CD4-positive, alpha-beta T cell treated with Interleukin-17A for 4 hours (primary cell): Measurements from ENCODE around the gene DDX39A.

Experiments used
- DNase-seq: peaks from one replicate; pipeline ENCODE4 v3.0.0-alpha.2; 2020; ENCODE audit warnings: mixed read lengths

DDX39A gene

DNA sequence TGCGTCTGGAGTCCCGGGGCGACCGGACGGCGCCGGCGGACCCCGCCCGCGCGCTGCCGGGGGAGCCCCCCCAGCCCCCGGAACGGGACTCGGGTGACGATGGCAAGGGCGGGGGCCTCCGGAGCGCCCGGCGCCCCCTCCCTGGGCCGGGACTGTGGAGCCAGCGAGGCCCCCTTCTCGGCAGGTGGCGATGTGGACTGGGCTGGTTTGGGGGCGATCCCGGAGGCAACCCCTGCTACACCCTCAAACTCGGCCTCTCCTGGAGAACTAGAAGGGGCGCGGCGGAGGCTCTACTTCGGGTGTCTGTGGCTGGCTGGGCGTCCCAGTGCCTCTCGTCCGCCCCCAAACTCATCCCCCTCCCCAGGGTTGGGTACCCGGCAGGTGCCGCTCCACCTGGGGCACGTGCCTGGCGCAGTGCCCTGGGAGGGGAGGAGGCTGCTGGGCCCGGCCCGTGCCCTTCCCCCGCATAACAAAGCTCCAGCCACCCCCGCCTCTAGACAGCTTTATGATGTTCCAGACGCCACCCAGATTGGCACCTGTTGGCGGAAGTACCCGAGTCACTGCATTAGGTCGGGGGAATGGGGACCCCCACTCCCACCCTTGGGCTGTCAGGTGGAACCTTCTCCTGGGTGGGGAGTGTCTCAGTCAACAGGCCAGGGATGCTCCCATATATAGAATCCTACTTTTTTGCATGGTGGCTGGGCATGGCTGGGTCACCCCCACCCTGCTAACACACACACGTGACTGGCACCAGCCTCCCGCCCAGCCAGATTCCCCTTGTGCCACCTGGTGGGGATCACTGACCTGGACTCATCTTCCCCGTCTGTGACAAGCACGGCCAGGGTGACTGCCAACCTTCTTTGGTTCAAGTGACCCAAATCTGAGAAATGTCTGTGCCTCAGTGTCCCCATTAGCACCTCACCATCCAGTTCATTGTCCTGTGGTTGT is 14.7 kb upstream of the DDX39A start:
- DNase-seq = peak; percentile 75

DNA sequence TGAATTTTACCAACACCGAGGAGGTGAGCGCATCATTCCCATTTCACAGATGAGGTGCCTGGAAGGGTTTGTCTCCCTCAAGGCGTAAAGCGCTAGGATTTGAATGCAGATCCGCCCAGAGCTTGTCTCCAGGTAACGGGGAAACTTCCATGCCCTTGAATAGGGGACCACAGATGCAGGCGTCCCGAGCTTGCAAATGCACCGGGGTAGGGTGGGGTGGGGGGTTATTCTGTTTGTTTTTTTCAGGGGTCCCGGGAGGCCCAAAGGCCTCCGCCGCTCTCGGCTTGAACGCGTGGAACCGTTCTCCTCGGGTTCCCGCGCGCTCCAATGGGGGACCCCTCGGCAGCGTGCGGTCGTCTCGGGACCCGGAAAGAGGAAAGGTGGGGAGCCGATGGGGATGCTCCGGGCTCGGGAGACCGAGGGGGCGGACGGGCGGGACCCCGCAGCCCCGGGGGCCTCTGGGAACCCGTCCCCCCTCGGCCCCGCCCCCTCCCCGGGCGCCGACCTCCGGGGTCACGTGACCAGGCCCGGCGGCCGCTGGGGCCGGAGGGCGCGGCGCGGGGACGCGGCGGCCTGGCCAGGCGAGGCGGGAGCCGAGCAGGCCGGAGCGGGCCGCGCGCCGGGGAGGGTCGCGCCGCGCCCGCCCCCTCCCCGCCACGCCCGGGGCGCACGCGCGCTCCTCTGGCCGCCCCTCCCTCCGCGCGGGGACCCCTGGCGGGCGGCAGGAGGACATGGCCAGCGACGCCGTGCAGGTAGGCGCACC is 13.8 kb upstream of the DDX39A start, which contains the start of gene PKN1:
Gene PKN1, plus strand, starts transcription at position 516 of the 763 bp plus-strand sequence. Its CDS starts 216 bp downstream, at position 732.
- DNase-seq = peak; percentile 66

DNA sequence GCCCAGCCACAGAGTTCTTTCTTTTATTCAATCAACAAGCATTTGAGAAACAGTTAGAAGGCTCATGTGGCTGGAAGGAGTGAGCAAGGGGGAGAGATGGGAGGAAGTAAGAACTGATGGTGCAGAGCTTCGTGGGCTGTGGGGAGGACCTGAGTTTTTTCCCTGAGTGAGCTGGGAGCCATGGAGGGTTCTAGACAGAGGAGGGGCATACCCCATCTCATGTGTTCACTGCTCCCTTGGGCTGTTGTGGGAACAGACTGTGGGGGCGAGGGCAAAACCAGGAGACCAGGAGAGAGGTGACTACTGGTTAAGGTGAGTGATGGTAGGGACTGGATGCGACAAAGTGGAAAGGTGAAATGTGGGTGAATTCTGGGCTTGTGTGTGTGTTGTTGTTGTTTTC is 11.6 kb upstream of the DDX39A start:
- DNase-seq = no peak

DNA sequence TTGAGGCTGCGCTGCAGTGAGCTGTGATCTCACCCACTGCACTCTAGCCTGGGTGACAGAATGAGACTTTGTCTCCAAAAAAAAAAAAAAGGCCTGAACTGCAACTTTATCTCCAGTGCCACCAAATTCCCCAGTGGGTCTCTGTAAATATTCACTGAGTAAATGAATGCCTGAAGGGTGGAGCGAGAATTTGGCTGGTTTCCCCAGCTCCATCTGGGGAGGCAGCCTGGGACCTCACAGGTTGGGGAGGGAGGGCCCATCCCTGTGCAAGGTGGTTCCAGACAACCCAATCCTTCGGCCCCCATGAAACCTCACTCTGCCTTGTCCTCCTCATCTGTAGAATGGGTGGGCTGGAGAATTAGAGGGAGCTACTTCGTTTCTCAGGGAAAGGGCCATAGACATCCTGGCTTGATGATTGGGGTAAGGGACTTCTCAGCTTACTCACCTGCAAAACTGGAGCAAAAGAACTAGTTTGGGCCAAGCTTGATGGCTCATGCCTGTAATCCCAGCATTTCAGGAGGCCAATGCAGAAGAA is 9.8 kb upstream of the DDX39A start:
- no peak for DNase-seq

DNA sequence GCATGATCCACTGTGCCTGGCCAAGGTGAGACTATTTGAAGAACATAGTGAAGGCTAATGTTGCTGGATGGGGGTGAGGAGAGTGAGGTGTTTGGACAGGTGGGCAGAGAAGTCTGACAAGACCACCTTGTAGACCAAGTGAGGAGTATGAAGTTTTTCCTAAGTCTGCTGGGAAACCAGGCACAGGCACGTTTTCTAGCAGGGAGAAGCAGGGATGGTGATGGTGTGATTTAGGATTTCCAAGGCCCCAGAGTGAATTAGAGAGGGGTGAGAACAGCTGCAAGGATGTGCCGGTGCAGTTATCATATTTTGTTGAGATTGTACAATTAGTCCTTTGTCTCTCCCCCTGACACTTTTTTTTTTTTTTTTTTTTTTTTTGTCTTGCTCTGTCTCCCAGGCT is 8.3 kb upstream of the DDX39A start:
- no peak for DNase-seq

DNA sequence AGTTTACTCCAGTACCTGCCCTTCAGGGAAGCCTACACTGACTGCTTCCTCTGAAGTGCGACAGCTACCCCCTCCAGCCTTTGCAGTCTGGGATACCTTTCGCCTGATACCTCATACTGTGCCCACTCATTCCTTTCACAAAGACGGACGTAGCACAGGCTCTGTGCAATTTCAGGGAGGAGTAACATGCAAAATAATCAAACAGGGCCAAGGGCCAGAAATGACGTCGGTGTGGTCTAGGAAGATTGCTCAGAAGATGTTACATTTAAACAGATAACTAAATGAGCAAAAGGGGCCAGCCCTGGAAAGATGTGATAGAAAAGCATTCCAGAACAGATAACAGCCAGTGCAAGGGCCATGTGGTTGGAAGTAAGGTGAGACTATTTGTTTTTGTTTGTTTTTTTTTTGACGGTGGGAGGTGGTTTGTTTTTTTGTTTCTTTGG is 6.6 kb upstream of the DDX39A start:
- no peak for DNase-seq

DNA sequence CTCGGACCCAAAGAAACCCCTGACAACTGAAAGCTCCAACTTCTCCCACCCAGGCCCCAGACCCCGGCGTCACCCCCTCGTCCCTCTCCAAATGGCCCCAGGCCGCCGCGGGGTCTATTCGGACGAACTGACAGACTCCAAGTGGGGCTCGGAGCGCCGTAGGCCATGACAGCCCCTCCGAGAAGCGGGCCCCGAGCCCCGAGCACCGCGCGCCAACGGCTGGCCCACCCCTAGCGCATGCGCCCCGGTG is 360 bp downstream of the DDX39A start:
- no peak for DNase-seq

DNA sequence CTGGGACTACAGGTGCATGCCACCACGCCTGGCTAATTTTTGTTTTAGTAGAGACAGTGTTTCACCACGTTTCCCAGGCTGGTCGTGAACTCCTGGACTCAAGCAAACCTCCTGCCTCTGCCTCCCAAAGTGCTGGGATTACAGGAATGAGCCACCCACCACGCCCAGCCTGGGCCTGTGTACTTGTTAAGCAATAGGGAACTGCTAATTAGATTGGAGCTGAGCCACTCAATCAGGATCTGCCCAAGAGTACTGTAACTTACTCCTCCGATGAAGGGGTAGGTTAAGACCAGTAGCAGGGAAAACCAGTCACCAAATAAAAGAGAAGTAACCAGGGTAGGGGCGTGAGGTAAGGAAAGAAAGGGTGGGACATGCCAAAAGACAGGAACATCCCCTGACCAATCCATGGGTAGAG is 2.3 kb downstream of the DDX39A start:
- DNase-seq = no peak

DNA sequence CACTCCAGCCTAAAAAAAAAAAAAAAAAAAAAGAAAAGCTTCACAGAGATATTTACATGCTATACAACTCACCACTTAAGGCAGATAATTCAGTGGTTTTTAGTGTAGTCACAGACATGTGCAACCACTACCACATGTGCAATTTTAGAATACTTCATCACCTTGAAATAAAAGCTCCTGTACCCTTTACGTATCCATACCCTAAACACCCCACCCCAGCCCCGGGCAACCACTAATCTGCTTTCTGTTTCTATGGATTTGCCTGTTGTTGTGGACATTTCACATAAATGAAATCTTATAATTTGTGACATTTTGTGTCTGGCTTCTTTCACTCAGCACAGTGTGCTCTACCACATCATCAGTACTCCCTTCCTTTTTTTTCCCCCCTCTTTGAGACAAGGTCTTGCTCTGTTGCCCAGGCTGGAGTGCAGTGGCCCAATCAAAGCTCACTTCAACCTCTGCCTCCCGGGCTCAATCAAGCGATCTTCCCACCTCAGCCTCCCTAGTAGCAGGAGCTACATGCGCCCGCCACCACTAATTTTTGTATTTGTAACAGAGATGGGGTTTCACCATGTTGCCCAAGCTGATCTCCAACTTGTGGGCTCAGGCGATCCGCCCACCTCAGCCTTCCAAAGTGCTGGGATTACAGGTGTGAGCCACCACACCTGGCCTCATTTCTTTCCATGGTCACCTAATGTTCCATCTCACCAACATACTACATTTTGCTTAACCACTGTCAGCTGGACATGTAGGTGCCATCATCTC is 4.0 kb downstream of the DDX39A start:
- no peak for DNase-seq

DNA sequence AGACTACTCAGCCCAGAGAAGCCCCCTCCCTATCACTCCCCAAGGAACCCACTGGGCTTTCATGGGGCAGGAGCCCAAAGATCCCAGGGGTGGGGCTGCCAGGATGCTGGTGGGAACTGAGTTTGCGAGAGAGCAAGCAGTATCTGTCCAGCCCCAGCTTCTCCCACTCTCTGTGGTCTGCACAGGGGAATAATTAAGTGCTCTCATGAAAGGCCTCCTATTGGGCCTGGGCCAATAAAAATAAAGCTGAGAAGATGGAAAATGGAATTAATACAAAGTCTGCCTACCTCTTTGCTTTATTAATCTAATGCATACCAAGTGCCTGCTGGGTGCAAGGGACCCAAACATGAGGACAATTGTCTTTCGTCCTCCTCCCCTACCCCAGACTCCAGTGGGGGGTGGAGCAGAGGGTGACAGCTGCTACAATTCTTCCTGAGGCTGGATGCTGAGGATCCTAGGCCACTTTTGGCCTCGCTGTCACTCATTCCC is 5.4 kb downstream of the DDX39A start:
- DNase-seq = no peak

DNA sequence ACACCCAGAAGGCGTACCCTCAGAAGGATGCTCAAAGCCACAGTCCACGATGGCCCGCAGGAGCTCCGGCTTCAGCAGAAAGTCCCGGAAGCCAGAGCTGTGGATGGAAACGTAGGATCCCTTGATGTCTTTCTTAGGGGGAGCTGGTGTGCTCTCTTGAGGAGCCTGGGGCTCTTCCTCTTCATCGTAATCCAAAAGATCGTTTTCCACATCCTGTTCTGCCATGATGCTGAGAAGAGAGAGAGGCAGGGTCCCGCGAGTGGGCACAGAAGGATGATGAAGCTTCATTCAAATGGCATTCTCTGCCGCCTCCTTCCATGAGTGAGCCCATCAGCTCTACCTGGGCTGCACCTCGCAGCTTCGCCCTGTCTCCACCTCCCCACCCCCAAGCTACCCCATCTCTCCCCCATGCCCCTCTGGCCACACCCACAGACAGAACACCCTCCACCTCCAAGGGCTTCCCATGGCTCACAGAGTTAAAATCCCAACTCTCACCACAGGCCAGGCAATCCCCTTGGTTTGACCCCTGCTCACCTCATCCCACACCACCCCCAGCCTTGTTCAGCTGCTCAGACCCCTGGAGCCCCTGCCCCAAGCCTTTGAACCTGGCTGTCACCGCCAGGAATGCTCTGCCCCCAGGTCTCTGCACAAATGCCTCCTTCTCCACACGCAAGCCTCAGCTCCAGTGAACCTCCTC is 6.0 kb downstream of the DDX39A start:
- DNase-seq = no peak

DNA sequence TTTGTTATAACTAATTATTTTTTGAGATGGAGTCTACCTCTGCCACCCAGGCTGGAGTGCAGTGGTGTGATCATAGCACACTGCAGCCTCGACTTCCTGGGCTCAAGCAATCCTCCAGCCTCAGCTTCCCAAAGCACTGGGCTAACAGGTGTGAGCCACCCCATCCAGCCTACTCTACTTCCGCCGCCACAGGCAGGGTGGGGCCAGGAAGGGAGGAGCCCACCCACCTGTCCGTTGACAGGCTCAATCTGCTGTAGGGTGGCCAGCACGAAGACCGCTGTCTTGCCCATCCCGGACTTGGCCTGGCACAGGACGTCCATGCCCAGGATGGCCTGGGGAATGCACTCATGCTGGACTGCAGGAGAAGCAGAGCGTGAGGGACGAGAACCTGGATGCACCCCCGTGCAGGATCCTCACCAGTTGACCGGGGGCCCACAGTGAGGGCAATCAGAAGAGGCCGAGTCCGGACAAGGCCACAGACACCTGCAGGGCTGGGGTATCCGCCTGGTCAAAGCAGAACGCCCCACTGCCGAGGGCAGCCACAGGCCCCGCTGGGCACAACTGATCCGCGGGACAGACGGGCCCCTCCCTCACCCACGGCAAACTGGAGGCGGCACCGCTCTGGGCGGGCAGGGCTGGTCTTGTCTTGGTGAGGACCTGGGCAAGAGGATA is 6.7 kb downstream of the DDX39A start:
- DNase-seq = no peak

DNA sequence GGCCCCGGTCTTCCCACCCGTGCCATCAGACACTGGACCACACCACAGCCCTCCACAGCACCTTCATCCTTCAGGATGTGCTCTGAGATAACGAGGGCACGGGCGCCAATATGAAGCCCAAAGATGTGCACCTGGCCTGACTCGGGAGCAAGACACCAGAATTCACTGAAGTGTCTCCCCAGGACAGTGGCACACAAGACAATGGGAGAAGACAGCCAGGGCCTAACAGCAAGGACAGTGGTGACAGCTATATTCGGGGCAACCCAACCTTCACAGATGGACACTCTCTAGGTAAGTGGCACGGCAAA is 7.2 kb downstream of the DDX39A start:
- no peak for DNase-seq

DNA sequence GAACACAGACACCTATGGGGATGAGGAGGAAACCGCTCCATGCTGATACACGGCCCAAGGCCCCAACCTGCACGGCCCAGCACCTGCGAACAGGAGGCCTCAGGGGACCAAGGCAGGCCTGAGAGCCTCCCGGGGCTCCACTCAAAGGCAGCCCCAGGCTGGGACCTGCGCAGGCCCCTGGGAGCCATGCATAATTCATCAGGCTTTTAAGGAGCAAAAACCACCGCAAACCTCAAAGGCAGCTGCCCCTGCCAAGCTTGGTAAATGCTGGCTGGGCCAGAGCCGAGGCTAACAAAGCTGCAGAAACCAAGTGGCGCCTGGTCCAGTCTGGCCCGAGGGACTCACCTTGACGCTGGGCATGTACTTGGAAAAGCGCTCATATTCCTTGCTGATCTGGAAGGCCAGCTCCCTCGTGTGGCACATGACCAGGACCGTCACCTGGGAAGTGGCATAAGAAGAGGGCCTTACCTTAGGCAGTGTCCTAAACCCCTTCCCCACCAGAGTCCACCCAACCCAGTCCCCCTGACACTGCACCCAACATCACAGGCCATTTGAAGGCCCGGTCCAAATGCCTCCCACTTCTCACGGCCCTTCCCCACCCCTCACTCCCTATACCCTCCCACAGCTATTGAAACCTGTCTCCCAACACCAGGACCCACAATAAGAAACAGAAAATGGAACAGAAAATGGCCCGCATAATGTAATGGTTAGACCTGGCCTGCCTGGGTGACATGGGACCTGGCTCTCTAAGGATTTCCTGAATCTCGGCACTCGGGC is 7.8 kb downstream of the DDX39A start:
- no peak for DNase-seq

DNA sequence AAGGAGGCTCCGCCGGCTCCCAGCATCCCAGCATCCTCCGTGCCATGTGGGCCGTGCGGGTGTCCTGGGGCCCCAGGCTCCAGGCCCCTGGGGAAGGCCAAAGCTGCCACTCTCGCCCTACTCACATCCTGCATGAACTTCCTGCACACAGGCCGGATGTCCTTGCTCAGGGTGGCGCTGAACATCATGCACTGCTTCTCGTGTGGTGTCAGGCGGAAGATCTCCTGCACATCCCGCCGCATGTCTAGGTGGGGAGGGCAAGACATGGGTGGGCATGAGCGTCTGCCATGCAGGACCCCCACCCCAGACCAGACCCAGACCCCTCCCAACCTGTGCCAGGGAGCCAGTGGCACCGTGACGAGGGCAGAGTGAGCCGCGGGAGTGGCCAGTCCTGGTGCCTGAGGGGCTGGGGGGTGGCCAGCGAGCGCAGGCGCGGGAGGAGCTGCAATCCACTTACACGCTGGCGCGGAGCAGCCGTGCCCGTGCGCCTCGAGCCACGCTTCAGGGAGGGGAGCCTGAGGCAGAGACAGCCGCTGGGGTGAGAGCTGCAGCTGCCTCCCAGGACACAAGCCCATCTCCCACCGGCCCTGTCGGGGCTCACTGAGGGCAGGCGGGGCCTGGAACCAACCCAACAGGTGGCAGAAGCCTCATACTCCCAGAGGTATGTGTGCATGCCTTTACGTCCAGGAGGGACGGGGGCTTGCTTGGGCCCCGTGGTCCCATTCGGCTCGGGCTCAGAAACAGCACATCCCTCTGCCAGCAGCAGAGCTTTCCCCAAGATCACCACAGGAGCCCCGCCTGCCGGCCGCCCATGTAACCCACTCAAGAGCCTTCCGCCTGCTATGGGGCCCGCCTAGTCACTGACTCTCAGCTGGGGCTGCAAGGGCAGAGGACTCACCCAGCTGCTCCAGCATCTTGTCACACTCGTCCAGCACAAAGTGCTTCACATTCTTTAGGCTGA is 8.8 kb downstream of the DDX39A start:
- peak; percentile 52 for DNase-seq

DNA sequence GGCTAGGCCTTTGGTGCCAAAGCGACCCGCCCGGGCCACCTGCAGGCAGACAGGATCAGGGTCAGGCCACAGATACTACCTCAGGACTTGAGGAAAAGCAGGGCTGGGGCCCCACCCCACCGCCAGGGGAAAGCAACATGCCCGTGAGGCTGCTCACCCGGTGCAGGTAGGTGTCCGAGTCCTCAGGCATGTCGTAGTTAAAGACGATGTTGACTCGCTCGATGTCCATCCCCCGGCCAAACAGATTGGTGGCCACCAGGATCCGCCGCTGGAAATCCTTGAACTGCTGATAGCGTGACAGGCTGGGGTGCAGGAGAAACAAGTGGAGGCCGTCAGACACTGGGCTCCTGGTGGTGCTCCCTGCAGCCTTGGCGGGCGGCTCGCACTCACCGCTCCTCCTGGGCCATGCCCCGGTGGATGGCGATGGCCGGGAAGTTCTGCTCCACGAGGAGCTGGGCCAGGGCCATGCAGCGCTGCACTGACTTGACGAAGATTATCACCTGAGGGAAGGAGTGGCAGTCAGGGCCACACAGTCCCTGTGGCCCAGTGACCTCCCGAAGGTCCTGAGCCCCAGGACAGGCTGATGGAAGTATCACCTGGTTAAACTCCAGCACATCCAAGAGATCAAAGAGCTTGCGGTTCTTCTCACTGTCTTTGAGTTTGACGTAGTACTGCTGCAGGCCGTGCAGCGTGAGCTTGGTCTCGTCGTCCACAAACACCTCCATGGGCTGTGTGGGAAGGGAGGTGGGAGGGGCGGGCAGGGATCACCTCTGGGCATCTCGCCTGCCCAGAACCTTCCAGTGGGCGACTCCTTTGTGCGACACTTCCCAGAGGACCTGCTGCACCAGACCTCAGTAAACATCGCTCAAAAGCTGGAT is 9.8 kb downstream of the DDX39A start:
- DNase-seq = no peak

DNA sequence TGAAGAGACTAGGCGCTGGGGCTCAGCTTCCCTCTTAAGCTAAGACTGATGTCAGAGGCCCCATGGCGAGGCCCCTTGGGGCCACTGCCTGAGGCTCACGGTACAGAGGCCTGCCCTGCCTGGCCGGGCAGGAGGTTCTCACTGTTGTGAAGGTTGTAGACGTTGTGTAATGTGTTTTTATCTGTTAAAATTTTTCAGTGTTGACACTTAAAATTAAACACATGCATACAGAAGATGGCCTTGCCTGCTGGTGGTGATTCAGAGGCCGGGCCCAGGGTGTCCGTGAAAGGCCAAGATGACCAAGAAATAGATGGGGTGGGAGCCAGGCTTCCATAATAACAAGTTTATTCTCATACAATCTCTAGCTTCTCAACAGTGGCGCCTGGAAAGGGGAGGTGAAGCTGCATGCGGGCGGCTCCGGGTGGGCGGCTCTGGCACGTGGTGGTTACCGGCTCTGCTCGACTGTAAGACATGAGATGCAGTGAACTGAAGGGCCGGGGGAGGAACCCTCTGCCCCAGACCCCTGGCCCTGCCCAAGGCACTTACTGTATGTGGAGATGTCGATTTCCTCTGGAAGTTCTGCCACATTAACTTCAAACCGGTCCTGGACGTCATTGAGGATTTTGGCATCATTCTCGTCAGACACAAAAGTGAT is 10.5 kb downstream of the DDX39A start:
- no peak for DNase-seq
